ENCODE data around the gene LDB3. TPM values are rescaled to one million over a fixed set of nuclear protein-coding genes. Genes with fewer than 3 reads are reported as not detected.

The LDB3 gene
- total RNA-seq, 1 donor from 2014 or later, result 0.10 TPM

GRCh38 chr10:86769991-86770390 lies 101.7 kb downstream of the LDB3 start:
- H3K27ac Mint-ChIP-seq, result no peak overlapping the region

GRCh38 chr10:86770412-86770960 lies 102.2 kb downstream of the LDB3 start:
- peaks cover 9% of the 10 kb centered on the region for H3K27me3 Mint-ChIP-seq (ENCODE audit: insufficient read depth)
- no peaks in the 10 kb centered on the region for H3K4me1 Mint-ChIP-seq (ENCODE audit: low read depth)
- DNase-seq (ENCODE audit: low spot score), result no peak
- no peak overlapping the region for H3K27ac Mint-ChIP-seq
- intact Hi-C loops (cut with micrococcal nuclease), result no loop called here
- no peaks in the 10 kb centered on the region for H3K36me3 Mint-ChIP-seq (ENCODE audit: low read depth)
- no peaks in the 10 kb centered on the region for H3K9me3 Mint-ChIP-seq
- no peak overlapping the region for H3K4me3 Mint-ChIP-seq

More at GRCh38 chr10:86769991-86770390, 101.7 kb downstream of the LDB3 start:
- no peak overlapping the region for H3K4me3 Mint-ChIP-seq
- no peaks in the 10 kb centered on the region for H3K9me3 Mint-ChIP-seq
- H3K27me3 Mint-ChIP-seq (ENCODE audit: insufficient read depth), result peaks cover 9% of the 10 kb centered on the region
- intact Hi-C loops (cut with micrococcal nuclease), result no loop called here
- H3K36me3 Mint-ChIP-seq (ENCODE audit: low read depth), result no peaks in the 10 kb centered on the region
- DNase-seq (ENCODE audit: low spot score), result no peak
- no peaks in the 10 kb centered on the region for H3K4me1 Mint-ChIP-seq (ENCODE audit: low read depth)

GRCh38 chr10:86773498-86773897 lies 105.2 kb downstream of the LDB3 start:
- Mint-ChIP-seq H3K27me3 (ENCODE audit: insufficient read depth) (peaks cover 5% of the 10 kb centered on the region), H3K36me3 (ENCODE audit: low read depth) (no peaks in the 10 kb centered on the region), H3K4me1 (ENCODE audit: low read depth) (no peaks in the 10 kb centered on the region), H3K9me3 (no peaks in the 10 kb centered on the region), H3K27ac (no peak overlapping the region), H3K4me3 (no peak overlapping the region)
- no peak for DNase-seq (ENCODE audit: low spot score)
- intact Hi-C loops (cut with micrococcal nuclease), result no loop called here

GRCh38 chr10:86775056-86775869 lies 107.0 kb downstream of the LDB3 start:
- Mint-ChIP-seq H3K27me3 (ENCODE audit: insufficient read depth) (peaks cover 2% of the 10 kb centered on the region), H3K36me3 (ENCODE audit: low read depth) (no peaks in the 10 kb centered on the region), H3K9me3 (no peaks in the 10 kb centered on the region), H3K27ac (no peak overlapping the region), H3K4me3 (no peak overlapping the region), H3K4me1 (ENCODE audit: low read depth) (no peaks in the 10 kb centered on the region)
- DNase-seq (ENCODE audit: low spot score), result no peak
- intact Hi-C loops (cut with micrococcal nuclease), result no loop called here

- Mint-ChIP-seq H3K4me1 (ENCODE audit: low read depth) (no peaks in the 10 kb centered on the region), H3K27me3 (ENCODE audit: insufficient read depth) (peaks cover 2% of the 10 kb centered on the region), H3K4me3 (no peak overlapping the region), H3K27ac (no peak overlapping the region), H3K9me3 (no peaks in the 10 kb centered on the region), H3K36me3 (ENCODE audit: low read depth) (no peaks in the 10 kb centered on the region)
- no peak for DNase-seq (ENCODE audit: low spot score)
- intact Hi-C loops (cut with micrococcal nuclease), result no loop called here
Measured at GRCh38 chr10:86775870-86776180, 107.5 kb downstream of the LDB3 start.

GRCh38 chr10:86779220-86780017 lies 111.1 kb downstream of the LDB3 start:
- H3K9me3 Mint-ChIP-seq, result no peaks in the 10 kb centered on the region
- H3K36me3 Mint-ChIP-seq (ENCODE audit: low read depth), result peaks cover 3% of the 10 kb centered on the region
- no peak overlapping the region for H3K4me3 Mint-ChIP-seq
- peaks cover 6% of the 10 kb centered on the region for H3K4me1 Mint-ChIP-seq (ENCODE audit: low read depth)
- no peak for DNase-seq (ENCODE audit: low spot score)
- intact Hi-C loops (cut with micrococcal nuclease), result no loop called here
- H3K27me3 Mint-ChIP-seq (ENCODE audit: insufficient read depth), result peaks cover 2% of the 10 kb centered on the region
- no peak overlapping the region for H3K27ac Mint-ChIP-seq

GRCh38 chr10:86782701-86783418 lies 114.5 kb downstream of the LDB3 start:
- DNase-seq (ENCODE audit: low spot score), result no peak
- H3K27ac Mint-ChIP-seq, result no peak overlapping the region
- H3K36me3 Mint-ChIP-seq (ENCODE audit: low read depth), result peaks cover 7% of the 10 kb centered on the region
- intact Hi-C loops (cut with micrococcal nuclease), result no loop called here
- H3K27me3 Mint-ChIP-seq (ENCODE audit: insufficient read depth), result no peaks in the 10 kb centered on the region
- peaks cover 10% of the 10 kb centered on the region for H3K9me3 Mint-ChIP-seq
- H3K4me3 Mint-ChIP-seq, result no peak overlapping the region
- H3K4me1 Mint-ChIP-seq (ENCODE audit: low read depth), result peaks cover 6% of the 10 kb centered on the region

- peaks cover 12% of the 10 kb centered on the region for H3K9me3 Mint-ChIP-seq
- peaks cover 7% of the 10 kb centered on the region for H3K36me3 Mint-ChIP-seq (ENCODE audit: low read depth)
- H3K27me3 Mint-ChIP-seq (ENCODE audit: insufficient read depth), result no peaks in the 10 kb centered on the region
- H3K4me3 Mint-ChIP-seq, result no peak overlapping the region
- intact Hi-C loops (cut with micrococcal nuclease), result no loop called here
- peaks cover 6% of the 10 kb centered on the region for H3K4me1 Mint-ChIP-seq (ENCODE audit: low read depth)
- H3K27ac Mint-ChIP-seq, result no peak overlapping the region
- no peak for DNase-seq (ENCODE audit: low spot score)
Measured at GRCh38 chr10:86785037-86785436, 116.7 kb downstream of the LDB3 start.

Other genes with a start within 250 kb of the LDB3 start
- 49.7 and 50.2 TPM in 2 replicates for gene WAPL, start 146.7 kb upstream of the LDB3 start, total RNA-seq
- not detected in 2 replicates for gene OPN4, start 14.0 kb upstream of the LDB3 start, total RNA-seq
- gene BMPR1A, start 88.1 kb downstream of the LDB3 start, total RNA-seq, result 9.7 and 14.5 TPM in 2 replicates